BJ (cell line): ENCODE measurements around the gene RBM20. TPM values are rescaled to one million over a fixed set of nuclear protein-coding genes. Genes with fewer than 3 reads are reported as not detected.

Experiments
- CTCF ChIA-PET: fragments of 350-600 bp; formaldehyde crosslinking; extraction: SDS; loops from one replicate; lab custom pipeline; 2021; ENCODE audit warnings: antibody characterized with exemption, inconsistent platforms; lab: Yijun Ruan, JAX
- POLR2A ChIA-PET: fragments of 300-600 bp; sonication (Branson Sonifier 250); formaldehyde crosslinking; extraction: SDS; loops from one replicate; lab custom pipeline; 2021; ENCODE audit warnings: antibody characterized with exemption; lab: Charles Lee
- DNase-seq: peaks from one replicate; pipeline ENCODE4 v3.0.0-alpha.2; 2011; ENCODE audit warnings: low read depth
- H3K27me3 ChIP-seq: 2 replicates; pipeline ENCODE4 v1.6.0; 2011; ENCODE audit warnings: low read length; ENCODE audit not compliant: control insufficient read depth, insufficient read depth
- H3K36me3 ChIP-seq: 2 replicates; pipeline ENCODE4 v1.5.1; 2011; ENCODE audit warnings: low read length; ENCODE audit not compliant: control insufficient read depth, insufficient read depth
- H3K4me3 ChIP-seq: 2 replicates; pipeline ENCODE4 v1.5.1; 2011; ENCODE audit warnings: low read depth, mild to moderate bottlenecking, control low read depth, low read length
- CTCF ChIP-seq: IDR thresholded peaks from 2 replicates; pipeline ENCODE4 v1.5.1; 2011; ENCODE audit warnings: low read depth, mild to moderate bottlenecking, control low read depth, inconsistent platforms, low read length, moderate library complexity; ENCODE audit not compliant: insufficient read depth
- polyA plus RNA-seq: library from polyadenylated mRNA; depleted of rRNA; stranded (reverse); fragments of >200 nt; gene quantifications from 2 replicates; pipeline ENCODE4 v1.2.3, GENCODE V29; 2011

RBM20 gene
- polyA plus RNA-seq, 1 experiment = not detected

DNA sequence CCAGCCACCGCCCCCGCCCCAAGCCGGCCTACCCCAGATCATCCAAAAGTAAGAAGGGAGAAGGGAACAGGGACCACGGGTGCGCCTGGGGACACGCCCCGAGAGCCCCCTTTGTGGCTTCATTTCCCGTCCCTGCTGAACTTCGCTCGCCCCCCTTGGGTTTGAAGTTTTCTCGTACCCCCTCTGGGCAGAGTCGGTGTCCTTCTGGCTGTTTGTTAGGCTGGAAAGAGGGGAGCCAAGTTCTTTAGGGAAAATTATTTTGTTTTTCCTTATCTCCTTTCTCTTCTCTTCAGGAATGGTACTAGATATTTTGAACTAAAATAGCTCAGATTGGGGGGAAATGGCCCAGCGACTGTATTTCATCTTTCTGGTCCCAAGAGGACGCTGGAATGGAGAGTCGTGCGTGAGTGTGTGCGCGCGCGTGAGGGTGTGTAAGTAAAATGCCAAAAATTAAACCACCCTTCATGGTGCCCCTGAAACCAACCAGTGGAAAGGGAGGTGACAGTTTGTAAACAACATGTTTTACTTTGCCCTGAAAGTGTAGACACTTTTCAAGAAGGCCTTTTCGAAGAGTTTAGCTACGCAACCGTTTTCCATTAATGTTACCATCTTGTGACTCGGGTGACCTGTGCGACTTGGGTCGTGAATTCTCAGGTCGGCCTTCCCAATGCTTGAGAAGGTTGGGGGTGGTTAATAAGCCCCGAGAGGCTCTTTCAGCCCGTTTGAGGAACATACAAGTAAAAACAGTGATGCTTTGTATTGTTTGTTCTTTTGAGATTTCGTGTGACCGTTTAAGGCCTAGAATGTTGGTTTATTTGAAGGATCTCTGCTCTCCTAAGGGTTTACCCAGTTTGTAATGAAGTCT lies 694 bp downstream of the RBM20 start:
- H3K36me3 ChIP-seq = no peaks in the 10 kb centered on the region
- ChIA-PET CTCF (interaction anchor here (1.7 kb wide), 1 partner anchor 27 kb away, joined by 10 read pairs; no protein-coding TSS in a partner anchor), POLR2A (no interaction called here)
- H3K27me3 ChIP-seq = peaks cover 45% of the 10 kb centered on the region
- no peak for DNase-seq
- no peak overlapping the region for H3K4me3 ChIP-seq
- TF ChIP-seq CTCF = no peak

- POLR2A ChIA-PET = no interaction called here
- CTCF ChIA-PET = no interaction called here
- Histone ChIP-seq H3K4me3 (no peak overlapping the region), H3K36me3 (no peaks in the 10 kb centered on the region), H3K27me3 (peaks cover 45% of the 10 kb centered on the region)
- no peak for DNase-seq
- no peak for TF ChIP-seq CTCF
Measured at GRCh38 chr10:110646417-110647135, 2.4 kb downstream of the RBM20 start.

DNA sequence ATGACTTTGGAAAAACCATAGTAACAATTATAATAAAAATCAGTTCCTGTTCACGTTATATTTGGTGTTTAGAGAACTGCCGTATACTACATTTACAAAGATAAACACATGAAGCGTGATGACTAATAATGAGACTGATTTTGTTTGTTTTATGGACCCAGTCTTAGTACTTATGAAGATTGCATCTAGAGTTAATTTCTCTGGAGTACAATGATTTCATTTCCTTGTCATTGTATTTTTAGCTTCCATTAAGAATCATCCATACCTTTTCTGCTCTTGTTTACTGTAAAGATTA lies 2.9 kb downstream of the RBM20 start:
- no peaks in the 10 kb centered on the region for H3K36me3 ChIP-seq
- ChIA-PET POLR2A (no interaction called here), CTCF (no interaction called here)
- no peak overlapping the region for H3K4me3 ChIP-seq
- no peak for DNase-seq
- no peak for TF ChIP-seq CTCF
- peaks cover 45% of the 10 kb centered on the region for H3K27me3 ChIP-seq

GRCh38 chr10:110648692-110649346 lies 4.7 kb downstream of the RBM20 start:
- no peak for DNase-seq
- H3K27me3 ChIP-seq = peaks cover 31% of the 10 kb centered on the region
- ChIA-PET CTCF (interaction anchor here (1.1 kb wide), 1 partner anchor 24 kb away, joined by 3 read pairs; no protein-coding TSS in a partner anchor), POLR2A (interaction anchor here (0.8 kb wide), 1 partner anchor 23 kb away, joined by 4 read pairs; no protein-coding TSS in a partner anchor)
- H3K4me3 ChIP-seq = no peak overlapping the region
- H3K36me3 ChIP-seq = no peaks in the 10 kb centered on the region
- TF ChIP-seq CTCF = no peak
